GM11168 (cell line): ENCODE data around the gene ITGA11.

ENCODE experiments used
- in situ Hi-C: fragments of 300-500 bp; cut with MboI; formaldehyde crosslinking; loops from one replicate; pipeline ENCODE4 v1.12.0; 2022; ENCODE audit warnings: low sequenced_read_pairs; ENCODE audit not compliant: unreplicated experiment

Gene ITGA11

GRCh38 chr15:68449389-68449788, 17.4 kb upstream of the ITGA11 start:
- in situ Hi-C loops, result no loop called here

GRCh38 chr15:68447976-68448755, 16.2 kb upstream of the ITGA11 start:
- in situ Hi-C loops, result no loop called here

- in situ Hi-C loops, result no loop called here
These were observed 15.2 kb upstream of the ITGA11 start for GRCh38 chr15:68447209-68447608.

- in situ Hi-C loops, result no loop called here
These were observed 13.4 kb upstream of the ITGA11 start for GRCh38 chr15:68445351-68445750.

DNA sequence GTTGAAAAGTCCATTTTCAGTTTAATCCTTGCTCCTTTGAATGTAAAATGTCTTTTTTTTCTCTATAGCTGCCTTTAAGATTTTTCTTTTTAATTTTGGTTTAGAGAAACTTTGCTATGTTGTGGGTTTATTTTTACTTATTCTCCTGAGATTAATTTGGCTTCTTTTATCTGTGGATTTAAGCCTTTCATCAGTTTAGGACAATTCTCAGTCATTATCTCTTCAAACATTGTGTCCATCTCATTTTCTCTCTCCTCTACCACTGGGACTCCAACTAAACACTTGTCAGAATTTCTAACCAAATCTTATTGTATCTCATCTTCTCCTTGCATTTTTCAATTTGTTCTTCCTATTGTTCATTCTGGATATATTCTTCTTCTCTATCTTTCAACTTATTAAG, 12.4 kb upstream of the ITGA11 start:
- in situ Hi-C loops, result no loop called here

- in situ Hi-C loops, result no loop called here
These were observed 10.9 kb upstream of the ITGA11 start for GRCh38 chr15:68442903-68443302.

DNA sequence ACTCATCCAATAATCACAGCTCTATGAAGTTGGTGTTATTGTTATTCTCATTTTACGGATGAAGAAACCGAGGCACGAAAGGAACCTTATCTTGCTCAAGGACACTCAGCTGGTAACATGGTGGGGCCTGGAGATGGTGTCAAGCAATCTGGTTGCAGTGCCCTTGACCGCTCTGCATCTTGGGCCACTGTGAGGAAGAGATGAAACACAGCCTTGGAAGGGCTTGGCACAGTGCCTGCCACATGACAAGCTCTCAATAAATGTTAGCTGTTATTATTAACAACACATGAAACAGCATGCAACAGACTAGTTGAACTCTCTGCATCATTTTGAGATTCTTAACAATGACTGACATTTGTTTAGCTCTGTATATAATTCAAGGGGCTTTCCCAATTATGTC, 10.1 kb upstream of the ITGA11 start:
- in situ Hi-C loops, result no loop called here

DNA sequence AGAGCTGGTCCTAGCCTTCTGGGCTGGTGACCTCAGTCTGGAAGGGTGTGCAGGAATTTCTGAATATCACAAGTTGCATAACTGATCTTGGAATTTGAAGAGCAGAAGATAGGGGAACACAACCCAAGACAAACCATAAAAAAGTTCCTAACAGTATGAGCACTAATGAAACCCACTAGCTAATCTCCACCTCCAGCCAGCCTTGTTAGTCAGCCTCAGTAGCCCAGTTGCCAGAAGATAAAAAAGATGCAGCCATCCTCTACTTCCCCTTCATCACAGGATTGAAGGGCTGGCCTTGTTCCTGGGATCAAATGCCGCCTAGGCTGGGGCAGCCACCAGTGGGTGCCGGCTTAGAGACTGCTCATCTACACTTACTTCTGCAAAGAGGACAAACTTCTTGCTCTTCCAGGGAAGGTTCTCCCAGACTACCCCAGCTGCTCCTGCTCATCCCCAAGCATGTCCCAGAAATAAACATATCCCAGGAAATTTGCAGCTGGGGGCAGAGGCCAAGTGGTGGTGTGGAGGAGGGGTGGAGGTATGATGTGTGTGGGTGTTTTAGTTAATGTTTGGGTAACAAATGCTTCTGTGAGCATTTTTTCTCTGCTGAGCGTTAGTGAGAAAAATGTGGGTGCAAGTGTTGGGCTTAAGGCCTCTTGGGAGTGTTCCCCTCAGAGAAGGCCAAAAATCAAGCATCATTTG, 9.2 kb upstream of the ITGA11 start:
- in situ Hi-C loops, result no loop called here

- in situ Hi-C loops, result no loop called here
These were observed 8.2 kb upstream of the ITGA11 start for GRCh38 chr15:68440136-68440535.

- in situ Hi-C loops, result no loop called here
These were observed 7.5 kb upstream of the ITGA11 start for GRCh38 chr15:68439506-68439905.

- in situ Hi-C loops, result no loop called here
These were observed 4.7 kb upstream of the ITGA11 start for GRCh38 chr15:68436680-68437079.

- in situ Hi-C loops, result no loop called here
These were observed 4.0 kb upstream of the ITGA11 start for GRCh38 chr15:68435966-68436365.

DNA sequence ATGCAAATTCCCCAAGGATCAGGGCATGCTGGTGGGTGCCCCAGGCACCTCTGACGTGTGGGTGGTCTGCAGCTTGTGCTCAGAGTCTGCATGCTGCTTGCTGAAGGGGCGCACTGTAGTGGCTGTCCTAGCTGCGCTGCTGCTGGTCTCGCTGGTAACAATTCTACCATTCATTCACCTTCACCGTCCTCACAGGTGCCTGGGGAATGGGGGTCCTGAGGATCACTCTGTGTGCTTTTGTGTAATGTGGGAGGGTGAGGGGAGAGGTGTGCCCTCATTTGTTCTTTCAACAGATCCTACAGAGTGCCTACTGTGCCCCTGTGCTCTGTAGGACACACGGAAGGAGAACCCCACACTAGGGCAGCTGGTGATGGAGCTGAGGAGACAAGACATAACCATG, 2.1 kb upstream of the ITGA11 start:
- in situ Hi-C loops, result no loop called here

DNA sequence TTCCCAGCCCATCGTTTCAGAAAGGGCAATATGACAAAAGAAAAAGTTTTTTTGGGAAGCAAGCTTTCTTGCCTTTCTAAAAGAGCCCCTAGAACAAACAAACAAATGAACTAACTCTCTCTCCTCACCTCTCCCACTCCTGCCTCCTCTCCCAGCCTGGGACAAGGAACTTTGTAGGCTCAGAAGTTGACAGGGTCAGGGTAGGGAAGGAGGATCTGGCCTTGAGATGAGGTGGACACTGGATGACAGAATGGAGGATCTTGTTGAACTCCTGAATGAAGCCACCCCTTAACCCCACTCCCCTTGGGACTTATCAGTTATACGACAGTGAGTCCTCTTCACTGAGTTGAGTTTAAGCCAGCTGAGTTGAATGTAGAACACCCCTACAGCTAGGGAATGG, 1.6 kb upstream of the ITGA11 start:
- in situ Hi-C loops, result no loop called here

DNA sequence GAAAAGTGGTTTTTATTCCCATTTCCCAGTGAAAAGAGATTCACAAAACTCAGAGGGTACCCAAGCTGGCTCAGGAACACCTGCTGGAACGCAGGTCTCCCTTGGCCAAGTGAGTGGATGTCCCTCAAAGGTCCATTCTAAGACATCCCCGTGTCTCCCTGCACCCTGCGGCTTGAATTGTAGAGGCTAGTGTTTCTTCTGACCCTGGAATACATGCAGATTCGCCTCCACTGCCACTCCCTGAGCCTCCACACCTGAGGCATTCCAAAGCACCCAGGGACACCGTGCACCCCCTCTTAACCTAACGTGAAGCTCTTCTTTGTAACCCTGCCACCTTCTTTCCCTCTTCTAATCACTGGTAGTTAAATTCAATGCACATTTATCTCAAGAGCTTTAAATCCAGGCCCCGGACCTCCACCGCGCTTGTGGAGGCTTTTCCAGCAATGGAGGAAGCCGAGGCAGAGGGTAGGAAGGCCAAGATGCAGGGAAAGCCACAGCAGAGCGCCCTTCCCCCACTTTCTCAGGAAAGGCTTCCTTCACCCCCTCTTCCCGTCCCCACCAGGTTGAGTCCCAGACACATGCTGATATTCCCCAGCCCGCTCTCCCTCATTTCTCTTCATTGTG, 590 bp upstream of the ITGA11 start:
- in situ Hi-C loops, result no loop called here

DNA sequence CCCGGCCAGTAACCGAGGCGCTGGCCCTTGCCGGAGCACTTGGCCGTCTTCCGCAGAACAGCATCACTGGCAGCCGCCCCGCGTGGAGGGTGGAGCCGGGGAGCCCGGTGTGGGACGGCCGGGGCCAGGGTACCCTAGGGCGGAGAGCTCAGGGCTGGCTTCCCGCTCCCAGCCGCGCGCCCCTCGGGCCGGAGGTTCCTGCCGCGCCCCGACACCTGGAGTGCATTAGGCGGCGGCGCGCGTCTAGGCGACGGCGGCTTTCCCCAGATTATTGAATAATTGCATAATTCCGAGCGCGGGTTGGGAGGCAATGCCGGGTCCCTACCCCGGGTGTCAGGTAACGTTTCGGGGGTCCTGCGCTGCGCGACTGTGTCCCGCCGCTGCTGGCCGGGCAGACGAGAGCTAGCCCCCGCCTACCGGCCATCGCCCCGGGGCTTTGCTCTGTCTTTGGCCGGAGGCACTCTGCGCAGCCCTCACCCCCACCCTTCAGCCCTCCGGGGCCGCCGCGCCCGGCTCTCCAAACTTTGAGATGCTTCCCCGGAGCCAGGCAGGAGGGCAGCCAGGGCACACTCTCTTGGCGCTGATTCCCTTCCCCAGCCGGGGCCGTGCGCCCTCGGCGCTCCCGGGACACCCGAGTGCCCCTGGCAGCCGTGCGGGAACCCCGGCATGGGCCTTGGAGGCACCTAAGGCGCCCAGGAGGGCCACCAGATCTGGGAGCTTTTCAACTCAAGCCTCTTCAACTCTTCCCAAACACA, 749 bp downstream of the ITGA11 start:
- in situ Hi-C loops, result no loop called here

DNA sequence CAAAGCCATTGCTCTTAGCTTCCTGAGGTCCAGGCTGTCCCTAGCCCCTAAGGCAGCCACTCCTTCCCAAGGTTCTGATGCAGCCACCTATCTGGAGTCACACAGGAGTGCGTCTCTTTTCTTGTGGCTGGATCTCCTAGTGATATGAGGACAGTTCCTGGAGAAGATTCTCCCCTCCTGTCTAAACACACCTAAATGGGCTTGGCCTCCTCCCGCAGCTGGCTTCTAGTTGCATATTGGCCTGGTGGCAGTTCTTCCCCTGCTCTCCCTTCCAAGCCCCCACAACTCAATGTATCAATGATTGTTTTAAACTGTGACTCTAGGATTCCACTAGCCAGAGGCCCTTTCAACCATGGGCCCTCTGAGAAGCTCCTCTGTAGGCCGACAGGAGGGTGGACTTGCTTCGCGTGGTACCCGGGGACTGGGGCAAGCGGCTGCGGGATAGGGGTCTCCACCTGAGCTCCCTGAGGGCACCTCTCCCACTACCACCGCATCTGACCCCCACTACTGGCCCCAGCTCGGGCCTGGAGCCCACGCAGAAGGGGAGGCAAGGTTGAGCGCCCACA, 1.4 kb downstream of the ITGA11 start:
- in situ Hi-C loops, result no loop called here

GRCh38 chr15:68429691-68430470, 2.1 kb downstream of the ITGA11 start:
- in situ Hi-C loops, result no loop called here

GRCh38 chr15:68428431-68428940, 3.5 kb downstream of the ITGA11 start:
- in situ Hi-C loops, result no loop called here
